ENCODE results near the gene PPAN.

- no peak for TF ChIP-seq CTCF (IDR thresholded peaks at IDR 0.05; ENCODE audit: low read depth, low read length, poor library complexity, severe bottlenecking)
- TF ChIP-seq EZH2phosphoT487 (IDR thresholded peaks at IDR 0.05; ENCODE audit: borderline replicate concordance, low read length), result no peak
These were observed 10.9 kb downstream of the PPAN start for GRCh38 chr19:10116866-10117616.
